Measurements from ENCODE around the gene KRI1. TPM values are rescaled to one million over a fixed set of nuclear protein-coding genes. Genes with fewer than 3 reads are reported as not detected.

KRI1 gene
- total and polyA plus RNA-seq, 7 donors, result 14.8 to 21.6 (median 20.2) TPM

DNA sequence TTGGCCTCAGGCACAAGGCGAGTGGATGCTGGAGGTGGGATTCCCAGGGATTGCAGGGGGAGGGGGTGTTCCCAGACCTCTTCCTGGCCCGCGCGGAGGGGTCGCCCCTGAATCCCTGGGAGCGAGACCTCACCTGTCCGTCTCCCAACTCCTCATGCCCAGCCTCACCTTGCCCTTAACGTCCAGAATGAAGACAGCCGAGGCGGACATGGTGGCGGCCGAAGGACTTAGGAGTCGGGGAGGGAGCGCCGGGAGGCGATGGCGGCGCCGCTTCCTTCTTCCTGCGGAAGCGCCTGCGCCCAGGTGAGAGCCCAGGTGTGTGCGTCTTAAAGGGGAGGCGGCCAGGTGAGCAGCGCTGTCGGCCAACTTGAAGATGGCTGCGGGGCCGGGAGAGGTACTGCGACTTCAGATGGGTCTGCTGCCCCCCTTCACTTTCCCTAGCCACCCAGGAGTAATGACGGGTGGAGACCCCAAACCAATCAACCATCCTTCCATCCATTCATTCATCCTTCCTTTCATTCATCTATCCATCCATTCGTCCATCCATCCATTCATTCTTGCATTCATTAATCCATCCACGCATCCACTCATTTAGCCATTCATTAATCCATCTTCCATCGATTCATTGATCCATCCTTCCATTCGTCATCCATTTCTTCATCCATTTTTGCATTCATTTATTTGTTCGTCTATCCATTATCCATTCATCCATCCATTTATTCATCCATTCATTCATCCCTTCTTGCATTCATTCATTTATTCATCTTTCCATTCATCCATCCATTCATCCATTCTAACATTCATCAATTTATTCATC lies 21.4 kb upstream of the KRI1 start, which contains the start of gene AP1M2:
AP1M2 (minus strand) TSS at position 291 of the 817 bp plus-strand sequence; CDS start at position 210, 81 bp downstream.
- TF ChIP-seq, protein P1, sequence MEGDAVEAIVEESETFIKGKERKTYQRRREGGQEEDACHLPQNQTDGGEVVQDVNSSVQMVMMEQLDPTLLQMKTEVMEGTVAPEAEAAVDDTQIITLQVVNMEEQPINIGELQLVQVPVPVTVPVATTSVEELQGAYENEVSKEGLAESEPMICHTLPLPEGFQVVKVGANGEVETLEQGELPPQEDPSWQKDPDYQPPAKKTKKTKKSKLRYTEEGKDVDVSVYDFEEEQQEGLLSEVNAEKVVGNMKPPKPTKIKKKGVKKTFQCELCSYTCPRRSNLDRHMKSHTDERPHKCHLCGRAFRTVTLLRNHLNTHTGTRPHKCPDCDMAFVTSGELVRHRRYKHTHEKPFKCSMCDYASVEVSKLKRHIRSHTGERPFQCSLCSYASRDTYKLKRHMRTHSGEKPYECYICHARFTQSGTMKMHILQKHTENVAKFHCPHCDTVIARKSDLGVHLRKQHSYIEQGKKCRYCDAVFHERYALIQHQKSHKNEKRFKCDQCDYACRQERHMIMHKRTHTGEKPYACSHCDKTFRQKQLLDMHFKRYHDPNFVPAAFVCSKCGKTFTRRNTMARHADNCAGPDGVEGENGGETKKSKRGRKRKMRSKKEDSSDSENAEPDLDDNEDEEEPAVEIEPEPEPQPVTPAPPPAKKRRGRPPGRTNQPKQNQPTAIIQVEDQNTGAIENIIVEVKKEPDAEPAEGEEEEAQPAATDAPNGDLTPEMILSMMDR (IDR thresholded peaks at IDR 0.05), result no peak
- no peak within 1 kb of the TSS for H3K27ac ChIP-seq
- H3K27me3 ChIP-seq (ENCODE audit: insufficient read depth in 3 of 3, low read length in 2 of 3), result peaks cover 0 to 16% (median 0%) of the 10 kb centered on the region in 3 donors
- 18 to 21% (median 20%) methylated on average over 34 to 35 of the region's 35 CpGs for WGBS, 3 donors
- no peaks in the 10 kb centered on the region for H3K9me3 ChIP-seq
- no peaks in the 10 kb centered on the region for H3K4me1 ChIP-seq
- H3K36me3 ChIP-seq (ENCODE audit: insufficient read depth in 1 of 2, low read depth in 1 of 2), result no peaks in the 10 kb centered on the region
- no peak within 1 kb of the TSS for H3K4me3 ChIP-seq
- ATAC-seq (no peak), DNase-seq (no peak)
- intact Hi-C loops (cut with DNase I), result no loop called here

DNA sequence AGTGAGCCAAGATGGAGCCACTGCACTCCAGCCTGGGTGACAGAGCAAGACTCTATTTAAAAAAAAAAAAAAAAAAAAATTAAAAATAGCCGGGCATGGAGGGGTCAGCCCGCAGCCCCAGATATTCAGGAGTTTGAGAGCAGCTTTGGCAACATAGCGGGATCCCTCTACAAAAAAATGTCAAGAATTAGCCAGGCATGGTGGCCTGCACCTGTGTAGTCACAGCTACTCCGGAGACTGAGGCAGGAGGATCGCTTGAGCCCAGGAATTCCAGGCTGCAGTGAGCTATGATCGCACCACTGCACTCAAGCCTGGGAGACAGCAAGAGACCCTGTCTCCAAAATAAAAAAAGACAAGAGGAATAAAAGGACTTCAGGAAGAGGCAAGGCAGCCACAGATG lies 20.6 kb upstream of the KRI1 start:
- H3K27me3 ChIP-seq (ENCODE audit: insufficient read depth in 3 of 3, low read length in 2 of 3), result peaks cover 0 to 16% (median 0%) of the 10 kb centered on the region in 3 donors
- H3K36me3 ChIP-seq (ENCODE audit: insufficient read depth in 1 of 2, low read depth in 1 of 2), result no peaks in the 10 kb centered on the region
- intact Hi-C loops (cut with DNase I), result no loop called here
- H3K27ac ChIP-seq, result no peak overlapping the region
- no peaks in the 10 kb centered on the region for H3K9me3 ChIP-seq
- DNase-seq (no peak), ATAC-seq (no peak)
- TF ChIP-seq, protein P1 (IDR thresholded peaks at IDR 0.05), result no peak
- peaks cover 1% of the 10 kb centered on the region for H3K4me1 ChIP-seq
- WGBS, 3 donors, result 77 to 78% (median 77%) methylated on average over 6 of the region's 6 CpGs
- no peak overlapping the region for H3K4me3 ChIP-seq

DNA sequence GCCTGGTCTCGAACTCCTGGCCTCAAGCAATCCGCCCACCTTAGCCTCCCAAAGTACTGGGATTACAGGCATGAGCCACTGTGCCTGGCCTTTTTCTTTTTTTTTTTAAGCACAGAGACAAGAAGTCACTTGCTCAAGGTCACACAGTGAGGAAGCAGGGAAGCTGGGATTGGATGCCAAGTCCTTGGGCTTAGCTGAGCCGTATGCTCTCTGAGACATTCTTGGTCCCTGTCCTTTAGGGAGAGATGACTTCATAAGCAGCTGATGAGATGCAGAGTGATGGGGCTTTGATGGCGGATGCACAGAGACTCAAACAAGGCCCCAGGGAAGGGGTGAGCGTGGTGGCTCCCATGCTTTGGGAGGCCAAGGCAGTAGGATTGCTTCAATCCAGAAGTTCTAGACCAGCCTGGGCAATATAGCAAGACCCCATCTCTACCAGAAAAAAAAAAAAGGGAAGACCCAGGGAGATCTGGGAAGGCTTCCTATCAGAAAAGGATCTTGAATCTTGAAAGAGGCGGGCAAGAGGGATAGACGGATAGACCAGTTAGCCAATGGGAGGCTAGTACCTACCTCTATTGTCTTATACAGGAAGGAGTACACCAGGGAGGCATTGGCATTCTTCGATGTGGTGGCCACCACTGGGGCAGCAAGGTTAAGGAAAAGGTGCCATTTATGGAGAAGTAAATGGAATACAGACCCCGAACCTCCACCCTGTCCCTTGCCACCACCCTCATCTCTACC lies 17.4 kb upstream of the KRI1 start:
- H3K36me3 ChIP-seq (ENCODE audit: insufficient read depth in 1 of 2, low read depth in 1 of 2), result no peaks in the 10 kb centered on the region
- TF ChIP-seq, protein P1 (IDR thresholded peaks at IDR 0.05), result no peak
- WGBS, 3 donors, result 81 to 91% (median 83%) methylated on average over 9 of the region's 9 CpGs
- H3K9me3 ChIP-seq, result no peaks in the 10 kb centered on the region
- H3K27ac ChIP-seq, result no peak overlapping the region
- H3K4me1 ChIP-seq, result peaks cover 5% of the 10 kb centered on the region
- DNase-seq, result no peak
- peaks cover 0 to 13% (median 0%) of the 10 kb centered on the region in 3 donors for H3K27me3 ChIP-seq (ENCODE audit: insufficient read depth in 3 of 3, low read length in 2 of 3)
- no peak for ATAC-seq
- H3K4me3 ChIP-seq, result no peak overlapping the region
- intact Hi-C loops (cut with DNase I), result no loop called here

DNA sequence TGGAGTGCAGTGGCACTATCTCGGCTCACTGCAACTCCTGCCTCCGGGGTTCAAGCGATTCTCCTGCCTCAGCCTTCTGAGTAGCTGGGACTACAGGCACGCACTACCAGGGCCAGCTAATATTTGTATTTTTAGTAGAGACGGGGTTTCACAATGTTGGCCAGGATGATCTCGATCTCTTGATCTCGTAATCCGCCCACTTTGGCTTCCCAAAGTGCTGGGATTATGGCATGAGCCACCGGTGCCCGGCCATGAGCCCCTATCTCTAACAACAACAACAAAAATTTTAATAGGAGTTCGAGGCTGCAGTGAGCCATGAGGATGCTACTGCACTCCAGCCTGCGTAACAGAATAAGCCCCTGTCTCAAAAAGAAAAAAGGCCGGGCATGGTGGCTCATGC lies 16.3 kb upstream of the KRI1 start:
- intact Hi-C loops (cut with DNase I), result no loop called here
- ATAC-seq (no peak), DNase-seq (no peak)
- Histone ChIP-seq H3K27me3 (ENCODE audit: insufficient read depth in 3 of 3, low read length in 2 of 3) (peaks cover 0 to 3% (median 0%) of the 10 kb centered on the region in 3 donors), H3K4me3 (no peak overlapping the region), H3K4me1 (peaks cover 5% of the 10 kb centered on the region), H3K9me3 (no peaks in the 10 kb centered on the region), H3K36me3 (ENCODE audit: insufficient read depth in 1 of 2, low read depth in 1 of 2) (no peaks in the 10 kb centered on the region), H3K27ac (no peak overlapping the region)
- TF ChIP-seq, protein P1 (IDR thresholded peaks at IDR 0.05), result no peak
- WGBS, 3 donors, result 87 to 90% (median 90%) methylated on average over 13 of the region's 13 CpGs
